Measurements from ENCODE around the gene ANKRD36B.
"Not testable (repeated sequence)": the region's sequence is repeated elsewhere in the genome, so short reads cannot be mapped to it uniquely, and the experiment has no call there.

DNA sequence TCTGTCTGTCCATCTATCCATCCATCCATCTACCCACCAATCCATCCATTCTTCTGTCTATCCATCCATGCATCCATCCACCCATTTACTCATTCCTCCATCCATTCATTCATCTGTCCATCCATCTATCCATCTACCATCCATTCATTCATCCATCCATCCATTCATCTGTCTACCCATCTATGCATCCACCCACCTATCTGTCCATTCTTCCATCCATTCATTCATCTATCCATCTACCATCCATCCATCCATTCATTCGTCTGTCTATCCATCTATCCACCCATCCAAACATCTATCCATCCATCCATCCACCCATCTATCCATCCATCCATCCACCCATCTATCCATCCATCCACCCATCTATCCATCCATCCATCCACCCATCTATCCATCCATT, 30.8 kb upstream of the ANKRD36B start:
- TF ChIP-seq, protein P1, sequence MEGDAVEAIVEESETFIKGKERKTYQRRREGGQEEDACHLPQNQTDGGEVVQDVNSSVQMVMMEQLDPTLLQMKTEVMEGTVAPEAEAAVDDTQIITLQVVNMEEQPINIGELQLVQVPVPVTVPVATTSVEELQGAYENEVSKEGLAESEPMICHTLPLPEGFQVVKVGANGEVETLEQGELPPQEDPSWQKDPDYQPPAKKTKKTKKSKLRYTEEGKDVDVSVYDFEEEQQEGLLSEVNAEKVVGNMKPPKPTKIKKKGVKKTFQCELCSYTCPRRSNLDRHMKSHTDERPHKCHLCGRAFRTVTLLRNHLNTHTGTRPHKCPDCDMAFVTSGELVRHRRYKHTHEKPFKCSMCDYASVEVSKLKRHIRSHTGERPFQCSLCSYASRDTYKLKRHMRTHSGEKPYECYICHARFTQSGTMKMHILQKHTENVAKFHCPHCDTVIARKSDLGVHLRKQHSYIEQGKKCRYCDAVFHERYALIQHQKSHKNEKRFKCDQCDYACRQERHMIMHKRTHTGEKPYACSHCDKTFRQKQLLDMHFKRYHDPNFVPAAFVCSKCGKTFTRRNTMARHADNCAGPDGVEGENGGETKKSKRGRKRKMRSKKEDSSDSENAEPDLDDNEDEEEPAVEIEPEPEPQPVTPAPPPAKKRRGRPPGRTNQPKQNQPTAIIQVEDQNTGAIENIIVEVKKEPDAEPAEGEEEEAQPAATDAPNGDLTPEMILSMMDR (IDR thresholded peaks at IDR 0.05) = not testable (repeated sequence)
- not testable (repeated sequence) for TF ChIP-seq POLR2A (IDR thresholded peaks at IDR 0.05)

All from right lobe of liver (tissue), 4 donors.